ENCODE data around the gene DLGAP4. TPM values are rescaled to one million over a fixed set of nuclear protein-coding genes. Genes with fewer than 3 reads are reported as not detected.

Gene DLGAP4
- total RNA-seq, 1 experiment from 2014 or later: 40.3 TPM

DNA sequence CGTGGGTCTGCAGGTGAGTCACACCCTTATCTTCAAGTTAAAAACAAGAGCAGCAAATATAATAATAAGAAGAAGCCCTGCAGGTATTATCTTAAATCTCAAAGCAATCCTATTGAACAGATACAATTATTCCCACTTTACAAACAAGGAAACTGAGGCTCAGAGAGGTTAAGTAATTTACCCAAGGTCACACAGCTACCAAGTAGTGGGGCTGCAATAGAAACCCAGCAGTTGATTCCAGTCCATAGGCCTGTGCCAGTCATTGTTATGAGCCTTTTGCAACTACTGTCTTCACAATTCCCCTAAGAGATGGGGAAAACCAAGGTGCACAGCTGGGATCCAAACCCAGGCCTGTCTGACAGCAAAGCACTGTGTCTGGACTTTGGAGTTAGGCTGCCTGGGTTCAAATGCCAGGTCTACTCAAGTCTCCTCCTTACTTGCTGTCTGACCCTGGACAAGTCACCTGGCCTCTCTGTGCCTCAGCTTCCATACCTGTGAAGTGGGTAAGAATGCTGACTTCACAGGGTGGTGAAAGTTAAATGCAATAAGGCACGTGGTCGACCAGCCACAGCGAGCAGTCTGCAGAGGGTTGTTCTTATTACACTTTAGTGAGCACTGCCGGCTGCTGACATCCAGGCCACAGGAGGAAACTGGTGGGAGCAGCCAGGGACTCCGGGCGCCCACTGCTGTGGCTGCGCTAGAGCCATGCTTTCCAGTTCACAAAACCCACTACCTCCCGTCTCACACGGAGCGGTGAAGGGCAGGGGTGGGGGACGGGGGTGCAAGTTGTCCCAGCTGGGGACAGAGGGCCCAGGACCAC, 241.3 kb downstream of the DLGAP4 start:
- no peaks in the 10 kb centered on the region for H3K27me3 ChIP-seq (ENCODE audit: insufficient read depth, low read length)
- POLR2A ChIA-PET: no interaction called here
- no TSS peak for BruUV-seq (replicated peaks)

DNA sequence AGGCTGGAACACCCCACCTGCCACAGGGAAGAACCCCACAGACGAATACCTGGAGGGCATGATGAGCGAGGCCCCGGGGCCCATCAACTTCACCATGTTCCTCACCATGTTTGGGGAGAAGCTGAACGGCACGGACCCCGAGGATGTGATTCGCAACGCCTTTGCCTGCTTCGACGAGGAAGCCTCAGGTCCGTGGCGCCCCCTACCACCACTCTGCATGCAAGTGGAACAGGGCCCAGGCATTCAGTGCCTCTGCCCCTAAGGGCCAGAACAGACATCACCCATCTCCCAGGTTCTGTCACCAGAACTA, 241.8 kb downstream of the DLGAP4 start:
- Histone ChIP-seq H3K9me3 (ENCODE audit: control insufficient read depth in 1 of 2, insufficient read depth in 1 of 2, low read depth in 1 of 2, low read length in 2 of 2) (no peaks in the 10 kb centered on the region), H3K4me3 (replicated peaks in 1 of 2; ENCODE audit: low read depth in 1 of 2, low read length in 2 of 2) (no peak overlapping the region), H3K9me2 (ENCODE audit: insufficient read depth) (no peaks in the 10 kb centered on the region), H3K36me3 (ENCODE audit: control insufficient read depth in 1 of 2, insufficient read depth in 2 of 2, low read length in 2 of 2) (peaks cover 0 to 5% of the 10 kb centered on the region in 2 experiments; a peak in 1 of 4 replicates), H4K20me1 (ENCODE audit: insufficient read depth) (no peaks in the 10 kb centered on the region), H3K27me3 (ENCODE audit: insufficient read depth, low read length) (no peaks in the 10 kb centered on the region), H3K79me2 (ENCODE audit: insufficient read depth, low read length) (0 out of 2 replicates have a peak, but pooled peaks cover 2% of the 10 kb centered on the region), H3K4me1 (ENCODE audit: control insufficient read depth in 1 of 2, insufficient read depth in 2 of 2, low read length in 2 of 2) (peaks cover 0 to 3% of the 10 kb centered on the region in 2 experiments; a peak in 1 of 4 replicates), H2AFZ (ENCODE audit: low read depth, low read length, poor library complexity, severe bottlenecking) (no peak overlapping the region), H3K27ac (ENCODE audit: low read depth, low read length) (no peak overlapping the region), H3K4me2 (ENCODE audit: low read length) (no peak overlapping the region), H3K9ac (ENCODE audit: low read length) (no peak overlapping the region)
- CTCF ChIA-PET: no interaction called here
- intact Hi-C loops (cut with micrococcal nuclease): no loop called here
- BruUV-seq (replicated peaks): no TSS peak
- no peak for DNase-seq (ENCODE audit: low read depth, low spot score)
- POLR2A ChIA-PET: no interaction called here
- no peak for ATAC-seq
- TF ChIP-seq ZFX (IDR thresholded peaks at IDR 0.05) (no peak), FOSL1 (IDR thresholded peaks at IDR 0.05; ENCODE audit: low read depth) (no peak), SIN3A (IDR thresholded peaks at IDR 0.05; ENCODE audit: low read depth) (no peak), POLR2AphosphoS5 (IDR thresholded peaks at IDR 0.05; ENCODE audit: low read depth, low read length) (no peak), CBX3 (IDR thresholded peaks at IDR 0.05; ENCODE audit: low read depth) (no peak), ZNF274 (IDR thresholded peaks at IDR 0.05; ENCODE audit: low read depth, low read length) (no peak), RAD21 (IDR thresholded peaks at IDR 0.05; ENCODE audit: low read depth) (peak; percentile 16; the same call in 1 of the 2 replicates)
- TF ChIP-seq, protein P1, sequence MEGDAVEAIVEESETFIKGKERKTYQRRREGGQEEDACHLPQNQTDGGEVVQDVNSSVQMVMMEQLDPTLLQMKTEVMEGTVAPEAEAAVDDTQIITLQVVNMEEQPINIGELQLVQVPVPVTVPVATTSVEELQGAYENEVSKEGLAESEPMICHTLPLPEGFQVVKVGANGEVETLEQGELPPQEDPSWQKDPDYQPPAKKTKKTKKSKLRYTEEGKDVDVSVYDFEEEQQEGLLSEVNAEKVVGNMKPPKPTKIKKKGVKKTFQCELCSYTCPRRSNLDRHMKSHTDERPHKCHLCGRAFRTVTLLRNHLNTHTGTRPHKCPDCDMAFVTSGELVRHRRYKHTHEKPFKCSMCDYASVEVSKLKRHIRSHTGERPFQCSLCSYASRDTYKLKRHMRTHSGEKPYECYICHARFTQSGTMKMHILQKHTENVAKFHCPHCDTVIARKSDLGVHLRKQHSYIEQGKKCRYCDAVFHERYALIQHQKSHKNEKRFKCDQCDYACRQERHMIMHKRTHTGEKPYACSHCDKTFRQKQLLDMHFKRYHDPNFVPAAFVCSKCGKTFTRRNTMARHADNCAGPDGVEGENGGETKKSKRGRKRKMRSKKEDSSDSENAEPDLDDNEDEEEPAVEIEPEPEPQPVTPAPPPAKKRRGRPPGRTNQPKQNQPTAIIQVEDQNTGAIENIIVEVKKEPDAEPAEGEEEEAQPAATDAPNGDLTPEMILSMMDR (IDR thresholded peaks at IDR 0.05 in 2 of 3, conservative IDR thresholded peaks at IDR 0.05 in 1 of 3; ENCODE audit: borderline replicate concordance in 1 of 3, insufficient read depth in 1 of 3, low read depth in 2 of 3, low read length in 2 of 3): peak in 2 of 3 experiments; percentile 27 to 31; a peak in 2 of 6 replicates
- RAD21 ChIA-PET (ENCODE audit: low non-redundant PET in 1 of 2, low total read pairs in 2 of 2, uncharacterized antibody in 2 of 2, unreplicated experiment in 2 of 2): no interaction called here

More for the DNA sequence above, 241.3 kb downstream of the DLGAP4 start:
- Histone ChIP-seq H3K9me3 (ENCODE audit: control insufficient read depth in 1 of 2, insufficient read depth in 1 of 2, low read depth in 1 of 2, low read length in 2 of 2) (no peaks in the 10 kb centered on the region), H3K4me1 (ENCODE audit: control insufficient read depth in 1 of 2, insufficient read depth in 2 of 2, low read length in 2 of 2) (peaks cover 0 to 9% of the 10 kb centered on the region in 2 experiments; a peak in 3 of 4 replicates), H2AFZ (ENCODE audit: low read depth, low read length, poor library complexity, severe bottlenecking) (no peak overlapping the region), H3K9me2 (ENCODE audit: insufficient read depth) (no peaks in the 10 kb centered on the region), H3K4me2 (ENCODE audit: low read length) (no peak overlapping the region), H3K27ac (ENCODE audit: low read depth, low read length) (no peak overlapping the region), H3K9ac (ENCODE audit: low read length) (no peak overlapping the region), H3K4me3 (replicated peaks in 1 of 2; ENCODE audit: low read depth in 1 of 2, low read length in 2 of 2) (no peak overlapping the region), H3K36me3 (ENCODE audit: control insufficient read depth in 1 of 2, insufficient read depth in 2 of 2, low read length in 2 of 2) (peaks cover 0 to 5% of the 10 kb centered on the region in 2 experiments; a peak in 1 of 4 replicates), H3K79me2 (ENCODE audit: insufficient read depth, low read length) (peaks cover 4% of the 10 kb centered on the region; the same call in 1 of the 2 replicates), H4K20me1 (ENCODE audit: insufficient read depth) (no peaks in the 10 kb centered on the region)
- CTCF ChIA-PET: interaction anchor here (0.6 kb wide), 1 partner anchor 31 kb away, joined by 3 read pairs; no protein-coding TSS in a partner anchor
- intact Hi-C loops (cut with micrococcal nuclease): no loop called here
- TF ChIP-seq EZH2phosphoT487 (IDR thresholded peaks at IDR 0.05; ENCODE audit: borderline replicate concordance): no peak
- no peak for DNase-seq (ENCODE audit: low read depth, low spot score)
- ATAC-seq: no peak
- RAD21 ChIA-PET (ENCODE audit: low non-redundant PET in 1 of 2, low total read pairs in 2 of 2, uncharacterized antibody in 2 of 2, unreplicated experiment in 2 of 2): no interaction called here
